GM23338 (cell line): ENCODE results near the gene MYO1A. TPM values are rescaled to one million over a fixed set of nuclear protein-coding genes. Genes with fewer than 3 reads are reported as not detected.

Source experiments
- ATAC-seq: fragments of 200-7000 bp; cut with Tn5 transposase; 3 replicates; pipeline ENCODE4 v1.9.1; 2020
- DNase-seq: peaks from one replicate; pipeline ENCODE4 v3.0.0-alpha.2; 2015; ENCODE audit warnings: low spot score
- H2AFZ ChIP-seq: fragments of 200-600 bp; sonication (generic); 2 replicates; pipeline ENCODE4 v1.8.0; 2016; ENCODE audit warnings: antibody characterized with exemption, mild to moderate bottlenecking, moderate library complexity
- H3F3A ChIP-seq: fragments of 200-600 bp; sonication (generic); replicated peaks from 2 replicates; pipeline ENCODE4 v1.8.0; 2017; ENCODE audit warnings: antibody characterized with exemption, mixed run types, low read depth
- H3K27ac ChIP-seq: fragments of 200-600 bp; sonication (generic); 2 replicates; pipeline ENCODE4 v1.6.1; 2016; ENCODE audit warnings: low read depth
- H3K27me3 ChIP-seq: fragments of 200-600 bp; sonication (generic); 2 replicates; pipeline ENCODE4 v1.8.0; 2016; ENCODE audit warnings: mild to moderate bottlenecking, mixed run types, moderate library complexity; ENCODE audit not compliant: insufficient read depth
- H3K36me3 ChIP-seq: fragments of 200-600 bp; sonication (generic); 2 replicates; pipeline ENCODE4 v1.8.0; 2016; ENCODE audit warnings: mild to moderate bottlenecking; ENCODE audit not compliant: insufficient read depth
- H3K4me1 ChIP-seq: fragments of 200-600 bp; sonication (generic); 2 replicates; pipeline ENCODE4 v1.8.0; 2016; ENCODE audit warnings: mild to moderate bottlenecking, moderate library complexity; ENCODE audit not compliant: insufficient read depth
- H3K4me2 ChIP-seq: fragments of 200-600 bp; sonication (generic); 2 replicates; pipeline ENCODE4 v1.7.1; 2017; ENCODE audit warnings: mixed run types
- H3K4me3 ChIP-seq: fragments of 200-600 bp; sonication (generic); 2 replicates; pipeline ENCODE4 v1.6.1; 2016; ENCODE audit warnings: mixed run types
- H3K79me2 ChIP-seq: fragments of 200-600 bp; sonication (generic); replicated peaks from 2 replicates; pipeline ENCODE4 v1.8.0; 2017; ENCODE audit warnings: mild to moderate bottlenecking; ENCODE audit not compliant: insufficient read depth
- H3K9me2 ChIP-seq: fragments of 200-600 bp; sonication (generic); 2 replicates; pipeline ENCODE4 v1.8.0; 2017; ENCODE audit not compliant: insufficient read depth
- H4K20me1 ChIP-seq: fragments of 200-600 bp; sonication (generic); replicated peaks from 2 replicates; pipeline ENCODE4 v1.8.0; 2017; ENCODE audit warnings: mild to moderate bottlenecking; ENCODE audit not compliant: insufficient read depth
- H3K27ac Mint-ChIP-seq: 2 replicates; pipeline ENCODE4 v1.8.0; 2020; ENCODE audit warnings: inconsistent platforms, mild to moderate bottlenecking, moderate library complexity, mixed read lengths
- H3K27me3 Mint-ChIP-seq: 3 replicates; pipeline ENCODE4 v1.8.0; 2022; ENCODE audit warnings: low read depth, mild to moderate bottlenecking, moderate library complexity, mixed read lengths, inconsistent platforms; ENCODE audit not compliant: insufficient read depth, poor library complexity
- H3K36me3 Mint-ChIP-seq: 3 replicates; pipeline ENCODE4 v1.8.0; 2021; ENCODE audit warnings: low read depth, mild to moderate bottlenecking, inconsistent platforms, moderate library complexity, mixed read lengths
- H3K4me1 Mint-ChIP-seq: 3 replicates; pipeline ENCODE4 v1.8.0; 2020; ENCODE audit warnings: mild to moderate bottlenecking, inconsistent platforms, mixed read lengths
- H3K4me3 Mint-ChIP-seq: 3 replicates; pipeline ENCODE4 v1.8.0; 2021; ENCODE audit warnings: moderate library complexity, mild to moderate bottlenecking, inconsistent platforms, mixed read lengths
- H3K9me3 Mint-ChIP-seq: 3 replicates; pipeline ENCODE4 v1.8.0; 2020; ENCODE audit warnings: moderate library complexity, mild to moderate bottlenecking, inconsistent platforms, mixed read lengths
- CREB1 ChIP-seq: fragments of 250-450 bp; sonication (Bioruptor Pico); IDR thresholded peaks from 2 replicates; pipeline ENCODE4 v1.5.0; 2020; ENCODE audit warnings: low read depth, mild to moderate bottlenecking, moderate library complexity
- EZH2 ChIP-seq: fragments of 200-600 bp; sonication (generic); IDR thresholded peaks from one replicate; pipeline ENCODE4 v1.8.0; 2017; ENCODE audit warnings: antibody characterized with exemption, mild to moderate bottlenecking, low read depth; ENCODE audit not compliant: unreplicated experiment
- EZH2phosphoT487 ChIP-seq: fragments of 200-600 bp; sonication (generic); IDR thresholded peaks from one replicate; pipeline ENCODE4 v1.8.1; 2018; ENCODE audit warnings: antibody characterized with exemption; ENCODE audit not compliant: unreplicated experiment
- JUNB ChIP-seq: IDR thresholded peaks from one replicate; pipeline ENCODE4 v1.6.1; 2016; ENCODE audit warnings: antibody characterized with exemption; ENCODE audit not compliant: unreplicated experiment
- NANOG ChIP-seq: IDR thresholded peaks from 2 replicates; pipeline ENCODE4 v1.6.1; 2016; ENCODE audit warnings: antibody characterized with exemption, borderline replicate concordance
- POLR2AphosphoS5 ChIP-seq: IDR thresholded peaks from 2 replicates; pipeline ENCODE4 v1.6.1; 2016; ENCODE audit warnings: antibody characterized with exemption, low read depth
- STAT1 ChIP-seq: IDR thresholded peaks from one replicate; pipeline ENCODE4 v1.6.1; 2016; ENCODE audit warnings: antibody characterized with exemption; ENCODE audit not compliant: unreplicated experiment
- ZNF114 ChIP-seq: fragments of 250-450 bp; sonication (Bioruptor Pico); IDR thresholded peaks from 2 replicates; pipeline ENCODE4 v1.5.0; 2020; ENCODE audit warnings: mild to moderate bottlenecking, moderate library complexity
- ZNF331 ChIP-seq: fragments of 250-450 bp; sonication (Bioruptor Pico); IDR thresholded peaks from 2 replicates; pipeline ENCODE4 v1.5.0; 2020; ENCODE audit warnings: low read depth, mild to moderate bottlenecking, moderate library complexity
- polyA plus RNA-seq: library from polyadenylated mRNA; unstranded; fragments of >200 nt; fragmentation: Nextera tagmentation; extraction: Ambion mirVana; gene quantifications from 2 replicates; pipeline ENCODE4 v1.2.1, GENCODE V29; 2016
- total RNA-seq: library from RNA; depleted of rRNA; stranded (reverse); fragments of >200 nt; shearing (Covaris generic); gene quantifications from 2 replicates; pipeline ENCODE4 v1.2.3, GENCODE V29; 2014
- TF ChIP-seq, protein P1 (sequence below): IDR thresholded peaks from 2 replicates; pipeline ENCODE4 v1.6.1; 2016; ENCODE audit warnings: antibody characterized with exemption
- TF ChIP-seq, protein P2 (sequence below), 2 experiments: fragments of 200-600 bp in 1 of 2; sonication (generic) in 1 of 2; conservative IDR thresholded peaks; 2 replicates each; pipeline versions ENCODE4 v1.5.1 to v1.6.1; 2016 to 2017; ENCODE audit warnings: antibody characterized with exemption in 2 of 2, low read depth in 2 of 2, mild to moderate bottlenecking in 2 of 2, moderate library complexity in 1 of 2
- TF ChIP-seq, protein P3 (sequence below): fragments of 250-450 bp; sonication (Bioruptor Pico); IDR thresholded peaks from 2 replicates; pipeline ENCODE4 v1.5.0; 2020; ENCODE audit warnings: mild to moderate bottlenecking, moderate library complexity
- TF ChIP-seq, protein P4 (sequence below): IDR thresholded peaks from one replicate; pipeline ENCODE4 v1.6.1; 2018; ENCODE audit warnings: antibody characterized with exemption; ENCODE audit not compliant: unreplicated experiment

The MYO1A gene
- total and polyA plus RNA-seq, 2 experiments from 2014 or later: not detected

DNA sequence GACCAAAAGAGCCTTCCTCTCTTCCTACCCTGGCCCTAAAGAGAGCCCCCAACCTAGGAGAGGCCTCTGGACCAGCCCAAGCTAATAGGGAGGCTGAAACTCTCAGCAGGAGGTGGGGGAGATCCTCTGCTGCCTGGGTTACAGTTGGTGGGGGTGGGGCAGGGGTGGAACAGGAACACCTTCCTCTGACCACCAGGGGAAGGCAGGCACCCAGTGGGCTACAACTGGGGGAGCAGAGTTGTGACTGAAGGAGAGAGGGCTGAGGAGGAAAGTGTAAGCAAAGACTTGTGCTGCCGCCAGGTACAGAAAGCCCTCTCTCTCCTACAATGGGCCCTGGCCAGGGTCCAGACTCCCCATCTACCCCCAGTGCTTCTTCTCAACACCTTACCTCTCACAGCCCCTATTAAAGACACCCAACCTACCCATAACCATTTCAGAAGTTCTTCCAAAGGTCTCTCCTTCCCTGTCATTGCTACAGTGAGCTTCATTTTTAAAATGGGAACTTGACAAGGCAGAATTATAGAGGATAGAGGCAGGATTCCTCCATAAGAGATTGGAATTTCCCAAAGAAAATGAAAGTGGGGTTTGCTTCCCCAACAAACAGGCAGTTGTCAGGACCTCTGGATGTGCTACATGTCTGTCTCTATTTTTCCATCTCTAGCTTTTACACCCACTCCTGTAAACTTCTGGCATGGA is 1.4 kb downstream of the MYO1A start:
- peaks cover 2% of the 10 kb centered on the region; the same call in 1 of the 3 replicates for H3K4me1 Mint-ChIP-seq
- no peak for TF ChIP-seq NANOG
- TF ChIP-seq, protein P1, sequence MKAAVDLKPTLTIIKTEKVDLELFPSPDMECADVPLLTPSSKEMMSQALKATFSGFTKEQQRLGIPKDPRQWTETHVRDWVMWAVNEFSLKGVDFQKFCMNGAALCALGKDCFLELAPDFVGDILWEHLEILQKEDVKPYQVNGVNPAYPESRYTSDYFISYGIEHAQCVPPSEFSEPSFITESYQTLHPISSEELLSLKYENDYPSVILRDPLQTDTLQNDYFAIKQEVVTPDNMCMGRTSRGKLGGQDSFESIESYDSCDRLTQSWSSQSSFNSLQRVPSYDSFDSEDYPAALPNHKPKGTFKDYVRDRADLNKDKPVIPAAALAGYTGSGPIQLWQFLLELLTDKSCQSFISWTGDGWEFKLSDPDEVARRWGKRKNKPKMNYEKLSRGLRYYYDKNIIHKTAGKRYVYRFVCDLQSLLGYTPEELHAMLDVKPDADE: no peak
- no peak for TF ChIP-seq EZH2phosphoT487
- TF ChIP-seq, protein P2, sequence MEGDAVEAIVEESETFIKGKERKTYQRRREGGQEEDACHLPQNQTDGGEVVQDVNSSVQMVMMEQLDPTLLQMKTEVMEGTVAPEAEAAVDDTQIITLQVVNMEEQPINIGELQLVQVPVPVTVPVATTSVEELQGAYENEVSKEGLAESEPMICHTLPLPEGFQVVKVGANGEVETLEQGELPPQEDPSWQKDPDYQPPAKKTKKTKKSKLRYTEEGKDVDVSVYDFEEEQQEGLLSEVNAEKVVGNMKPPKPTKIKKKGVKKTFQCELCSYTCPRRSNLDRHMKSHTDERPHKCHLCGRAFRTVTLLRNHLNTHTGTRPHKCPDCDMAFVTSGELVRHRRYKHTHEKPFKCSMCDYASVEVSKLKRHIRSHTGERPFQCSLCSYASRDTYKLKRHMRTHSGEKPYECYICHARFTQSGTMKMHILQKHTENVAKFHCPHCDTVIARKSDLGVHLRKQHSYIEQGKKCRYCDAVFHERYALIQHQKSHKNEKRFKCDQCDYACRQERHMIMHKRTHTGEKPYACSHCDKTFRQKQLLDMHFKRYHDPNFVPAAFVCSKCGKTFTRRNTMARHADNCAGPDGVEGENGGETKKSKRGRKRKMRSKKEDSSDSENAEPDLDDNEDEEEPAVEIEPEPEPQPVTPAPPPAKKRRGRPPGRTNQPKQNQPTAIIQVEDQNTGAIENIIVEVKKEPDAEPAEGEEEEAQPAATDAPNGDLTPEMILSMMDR (conservative IDR thresholded peaks at IDR 0.05; ENCODE audit: low read depth in 2 of 2): no peak
- no peak for TF ChIP-seq ZNF114 (CRISPR knock-in tag)
- TF ChIP-seq EZH2: no peak
- TF ChIP-seq ZNF331 (CRISPR knock-in tag): no peak
- TF ChIP-seq STAT1: no peak
- TF ChIP-seq, protein P3, sequence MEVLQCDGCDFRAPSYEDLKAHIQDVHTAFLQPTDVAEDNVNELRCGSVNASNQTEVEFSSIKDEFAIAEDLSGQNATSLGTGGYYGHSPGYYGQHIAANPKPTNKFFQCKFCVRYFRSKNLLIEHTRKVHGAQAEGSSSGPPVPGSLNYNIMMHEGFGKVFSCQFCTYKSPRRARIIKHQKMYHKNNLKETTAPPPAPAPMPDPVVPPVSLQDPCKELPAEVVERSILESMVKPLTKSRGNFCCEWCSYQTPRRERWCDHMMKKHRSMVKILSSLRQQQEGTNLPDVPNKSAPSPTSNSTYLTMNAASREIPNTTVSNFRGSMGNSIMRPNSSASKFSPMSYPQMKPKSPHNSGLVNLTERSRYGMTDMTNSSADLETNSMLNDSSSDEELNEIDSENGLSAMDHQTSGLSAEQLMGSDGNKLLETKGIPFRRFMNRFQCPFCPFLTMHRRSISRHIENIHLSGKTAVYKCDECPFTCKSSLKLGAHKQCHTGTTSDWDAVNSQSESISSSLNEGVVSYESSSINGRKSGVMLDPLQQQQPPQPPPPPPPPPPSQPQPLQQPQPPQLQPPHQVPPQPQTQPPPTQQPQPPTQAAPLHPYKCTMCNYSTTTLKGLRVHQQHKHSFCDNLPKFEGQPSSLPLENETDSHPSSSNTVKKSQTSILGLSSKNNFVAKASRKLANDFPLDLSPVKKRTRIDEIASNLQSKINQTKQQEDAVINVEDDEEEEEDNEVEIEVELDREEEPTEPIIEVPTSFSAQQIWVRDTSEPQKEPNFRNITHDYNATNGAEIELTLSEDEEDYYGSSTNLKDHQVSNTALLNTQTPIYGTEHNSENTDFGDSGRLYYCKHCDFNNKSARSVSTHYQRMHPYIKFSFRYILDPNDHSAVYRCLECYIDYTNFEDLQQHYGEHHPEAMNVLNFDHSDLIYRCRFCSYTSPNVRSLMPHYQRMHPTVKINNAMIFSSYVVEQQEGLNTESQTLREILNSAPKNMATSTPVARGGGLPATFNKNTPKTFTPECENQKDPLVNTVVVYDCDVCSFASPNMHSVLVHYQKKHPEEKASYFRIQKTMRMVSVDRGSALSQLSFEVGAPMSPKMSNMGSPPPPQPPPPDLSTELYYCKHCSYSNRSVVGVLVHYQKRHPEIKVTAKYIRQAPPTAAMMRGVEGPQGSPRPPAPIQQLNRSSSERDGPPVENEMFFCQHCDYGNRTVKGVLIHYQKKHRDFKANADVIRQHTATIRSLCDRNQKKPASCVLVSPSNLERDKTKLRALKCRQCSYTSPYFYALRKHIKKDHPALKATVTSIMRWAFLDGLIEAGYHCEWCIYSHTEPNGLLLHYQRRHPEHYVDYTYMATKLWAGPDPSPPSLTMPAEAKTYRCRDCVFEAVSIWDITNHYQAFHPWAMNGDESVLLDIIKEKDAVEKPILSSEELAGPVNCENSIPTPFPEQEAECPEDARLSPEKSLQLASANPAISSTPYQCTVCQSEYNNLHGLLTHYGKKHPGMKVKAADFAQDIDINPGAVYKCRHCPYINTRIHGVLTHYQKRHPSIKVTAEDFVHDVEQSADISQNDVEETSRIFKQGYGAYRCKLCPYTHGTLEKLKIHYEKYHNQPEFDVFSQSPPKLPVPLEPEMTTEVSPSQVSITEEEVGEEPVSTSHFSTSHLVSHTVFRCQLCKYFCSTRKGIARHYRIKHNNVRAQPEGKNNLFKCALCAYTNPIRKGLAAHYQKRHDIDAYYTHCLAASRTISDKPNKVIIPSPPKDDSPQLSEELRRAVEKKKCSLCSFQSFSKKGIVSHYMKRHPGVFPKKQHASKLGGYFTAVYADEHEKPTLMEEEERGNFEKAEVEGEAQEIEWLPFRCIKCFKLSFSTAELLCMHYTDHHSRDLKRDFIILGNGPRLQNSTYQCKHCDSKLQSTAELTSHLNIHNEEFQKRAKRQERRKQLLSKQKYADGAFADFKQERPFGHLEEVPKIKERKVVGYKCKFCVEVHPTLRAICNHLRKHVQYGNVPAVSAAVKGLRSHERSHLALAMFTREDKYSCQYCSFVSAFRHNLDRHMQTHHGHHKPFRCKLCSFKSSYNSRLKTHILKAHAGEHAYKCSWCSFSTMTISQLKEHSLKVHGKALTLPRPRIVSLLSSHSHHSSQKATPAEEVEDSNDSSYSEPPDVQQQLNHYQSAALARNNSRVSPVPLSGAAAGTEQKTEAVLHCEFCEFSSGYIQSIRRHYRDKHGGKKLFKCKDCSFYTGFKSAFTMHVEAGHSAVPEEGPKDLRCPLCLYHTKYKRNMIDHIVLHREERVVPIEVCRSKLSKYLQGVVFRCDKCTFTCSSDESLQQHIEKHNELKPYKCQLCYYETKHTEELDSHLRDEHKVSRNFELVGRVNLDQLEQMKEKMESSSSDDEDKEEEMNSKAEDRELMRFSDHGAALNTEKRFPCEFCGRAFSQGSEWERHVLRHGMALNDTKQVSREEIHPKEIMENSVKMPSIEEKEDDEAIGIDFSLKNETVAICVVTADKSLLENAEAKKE: no peak
- TF ChIP-seq POLR2AphosphoS5: no peak
- TF ChIP-seq, protein P4, sequence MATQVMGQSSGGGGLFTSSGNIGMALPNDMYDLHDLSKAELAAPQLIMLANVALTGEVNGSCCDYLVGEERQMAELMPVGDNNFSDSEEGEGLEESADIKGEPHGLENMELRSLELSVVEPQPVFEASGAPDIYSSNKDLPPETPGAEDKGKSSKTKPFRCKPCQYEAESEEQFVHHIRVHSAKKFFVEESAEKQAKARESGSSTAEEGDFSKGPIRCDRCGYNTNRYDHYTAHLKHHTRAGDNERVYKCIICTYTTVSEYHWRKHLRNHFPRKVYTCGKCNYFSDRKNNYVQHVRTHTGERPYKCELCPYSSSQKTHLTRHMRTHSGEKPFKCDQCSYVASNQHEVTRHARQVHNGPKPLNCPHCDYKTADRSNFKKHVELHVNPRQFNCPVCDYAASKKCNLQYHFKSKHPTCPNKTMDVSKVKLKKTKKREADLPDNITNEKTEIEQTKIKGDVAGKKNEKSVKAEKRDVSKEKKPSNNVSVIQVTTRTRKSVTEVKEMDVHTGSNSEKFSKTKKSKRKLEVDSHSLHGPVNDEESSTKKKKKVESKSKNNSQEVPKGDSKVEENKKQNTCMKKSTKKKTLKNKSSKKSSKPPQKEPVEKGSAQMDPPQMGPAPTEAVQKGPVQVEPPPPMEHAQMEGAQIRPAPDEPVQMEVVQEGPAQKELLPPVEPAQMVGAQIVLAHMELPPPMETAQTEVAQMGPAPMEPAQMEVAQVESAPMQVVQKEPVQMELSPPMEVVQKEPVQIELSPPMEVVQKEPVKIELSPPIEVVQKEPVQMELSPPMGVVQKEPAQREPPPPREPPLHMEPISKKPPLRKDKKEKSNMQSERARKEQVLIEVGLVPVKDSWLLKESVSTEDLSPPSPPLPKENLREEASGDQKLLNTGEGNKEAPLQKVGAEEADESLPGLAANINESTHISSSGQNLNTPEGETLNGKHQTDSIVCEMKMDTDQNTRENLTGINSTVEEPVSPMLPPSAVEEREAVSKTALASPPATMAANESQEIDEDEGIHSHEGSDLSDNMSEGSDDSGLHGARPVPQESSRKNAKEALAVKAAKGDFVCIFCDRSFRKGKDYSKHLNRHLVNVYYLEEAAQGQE: no peak
- no peak for TF ChIP-seq CREB1 (CRISPR knock-in tag)
- TF ChIP-seq JUNB: no peak
- Histone ChIP-seq H3K9me2 (no peaks in the 10 kb centered on the region; the same call in 1 of the 2 replicates), H3K4me1 (no peaks in the 10 kb centered on the region), H2AFZ (no peak overlapping the region), H3K27ac (no peak overlapping the region), H3K36me3 (no peaks in the 10 kb centered on the region), H3K4me2 (no peak overlapping the region), H3K4me3 (no peak overlapping the region), H3K27me3 (no peaks in the 10 kb centered on the region), H4K20me1 (no peaks in the 10 kb centered on the region), H3K79me2 (no peaks in the 10 kb centered on the region), H3F3A (0 out of 2 replicates have a peak, but pooled peaks cover 2% of the 10 kb centered on the region)
- peaks cover 1% of the 10 kb centered on the region; the same call in 1 of the 3 replicates for H3K36me3 Mint-ChIP-seq
- peaks cover 4% of the 10 kb centered on the region for H3K27me3 Mint-ChIP-seq
- no peaks in the 10 kb centered on the region for H3K9me3 Mint-ChIP-seq
- ATAC-seq: peak; percentile 35
- no peak overlapping the region for H3K27ac Mint-ChIP-seq
- DNase-seq: peak; percentile 24
- H3K4me3 Mint-ChIP-seq: no peak overlapping the region
